Activated naive CD4-positive, alpha-beta T cell (primary cell): ENCODE measurements around the gene IMPA2.

Source experiments
- DNase-seq, 4 experiments: peaks; one replicate each; lab custom pipeline; 2025; lab: John Stamatoyannopoulos, UW

The IMPA2 gene

GRCh38 chr18:12008842-12009580, 27.7 kb downstream of the IMPA2 start:
- DNase-seq, result no peak

GRCh38 chr18:12009581-12010140, 28.4 kb downstream of the IMPA2 start:
- DNase-seq, result no peak

- DNase-seq, result no peak
Measured at GRCh38 chr18:12010187-12010802, 29.0 kb downstream of the IMPA2 start.

GRCh38 chr18:12011199-12011956, 30.1 kb downstream of the IMPA2 start:
- no peak for DNase-seq

GRCh38 chr18:12011957-12012549, 30.7 kb downstream of the IMPA2 start:
- DNase-seq, result no peak

GRCh38 chr18:12012697-12013096, 31.4 kb downstream of the IMPA2 start:
- no peak for DNase-seq

- no peak for DNase-seq
Measured at GRCh38 chr18:12013186-12013916, 32.0 kb downstream of the IMPA2 start.

- no peak for DNase-seq
Measured at GRCh38 chr18:12014086-12014485, 32.8 kb downstream of the IMPA2 start.

GRCh38 chr18:12014521-12015415, 33.5 kb downstream of the IMPA2 start:
- no peak for DNase-seq

GRCh38 chr18:12015416-12016062, 34.2 kb downstream of the IMPA2 start:
- no peak for DNase-seq

- no peak for DNase-seq
Measured at GRCh38 chr18:12017081-12017480, 35.8 kb downstream of the IMPA2 start.

GRCh38 chr18:12018861-12019260, 37.6 kb downstream of the IMPA2 start:
- no peak for DNase-seq

- no peak for DNase-seq
Measured at GRCh38 chr18:12021077-12021476, 39.8 kb downstream of the IMPA2 start.

GRCh38 chr18:12021596-12021995, 40.3 kb downstream of the IMPA2 start:
- no peak for DNase-seq

- no peak for DNase-seq
Measured at GRCh38 chr18:12023375-12023774, 42.1 kb downstream of the IMPA2 start.

- DNase-seq, result no peak
Measured at GRCh38 chr18:12026562-12026961, 45.3 kb downstream of the IMPA2 start.

GRCh38 chr18:12027046-12027445, 45.7 kb downstream of the IMPA2 start:
- no peak for DNase-seq

GRCh38 chr18:12027480-12027879, 46.2 kb downstream of the IMPA2 start:
- no peak for DNase-seq

- no peak for DNase-seq
Measured at GRCh38 chr18:12028040-12028628, 46.8 kb downstream of the IMPA2 start.

- no peak for DNase-seq
Measured at GRCh38 chr18:12028674-12029073, 47.4 kb downstream of the IMPA2 start.
